NB4 (cell line): ENCODE results near the gene TAPBPL.

Experiments
- MYC ChIP-seq: IDR thresholded peaks from 2 replicates; pipeline ENCODE4 v1.6.1; 2011; ENCODE audit warnings: low read depth, low read length
- POLR2A ChIP-seq: IDR thresholded peaks from 2 replicates; pipeline ENCODE4 v1.6.1; 2011; ENCODE audit warnings: mild to moderate bottlenecking; ENCODE audit not compliant: insufficient read length; ENCODE audit errors: extremely low read depth
- TF ChIP-seq, protein P1 (sequence below): IDR thresholded peaks from one replicate; pipeline ENCODE4 v1.5.1; 2012; ENCODE audit warnings: low read depth, low read length
- TF ChIP-seq, protein P2 (sequence below): IDR thresholded peaks from 2 replicates; pipeline ENCODE4 v1.6.1; 2011; ENCODE audit warnings: low read depth, low read length

DNA sequence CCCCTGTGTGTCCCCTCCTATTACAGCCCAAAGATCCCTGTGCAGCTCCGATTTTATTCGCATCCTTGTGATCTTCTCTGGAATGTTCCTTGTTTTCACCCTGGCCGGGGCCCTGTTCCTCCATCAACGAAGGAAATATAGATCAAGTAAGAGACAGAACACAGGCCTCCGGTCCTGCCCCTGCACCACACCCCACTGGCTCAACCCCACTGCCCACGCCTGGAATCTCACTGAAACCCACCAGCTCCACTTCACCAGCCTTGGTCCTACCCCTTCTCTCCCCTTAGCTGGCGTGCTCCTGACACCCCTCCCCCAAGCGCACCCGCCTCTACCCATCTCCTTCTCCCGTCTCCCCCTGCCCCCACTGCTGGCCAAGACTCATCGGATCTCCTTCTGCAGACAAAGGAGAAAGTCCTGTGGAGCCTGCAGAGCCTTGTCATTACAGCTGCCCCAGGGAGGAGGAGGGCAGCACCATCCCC, 934 bp upstream of the TAPBPL start:
- TF ChIP-seq, protein P1, sequence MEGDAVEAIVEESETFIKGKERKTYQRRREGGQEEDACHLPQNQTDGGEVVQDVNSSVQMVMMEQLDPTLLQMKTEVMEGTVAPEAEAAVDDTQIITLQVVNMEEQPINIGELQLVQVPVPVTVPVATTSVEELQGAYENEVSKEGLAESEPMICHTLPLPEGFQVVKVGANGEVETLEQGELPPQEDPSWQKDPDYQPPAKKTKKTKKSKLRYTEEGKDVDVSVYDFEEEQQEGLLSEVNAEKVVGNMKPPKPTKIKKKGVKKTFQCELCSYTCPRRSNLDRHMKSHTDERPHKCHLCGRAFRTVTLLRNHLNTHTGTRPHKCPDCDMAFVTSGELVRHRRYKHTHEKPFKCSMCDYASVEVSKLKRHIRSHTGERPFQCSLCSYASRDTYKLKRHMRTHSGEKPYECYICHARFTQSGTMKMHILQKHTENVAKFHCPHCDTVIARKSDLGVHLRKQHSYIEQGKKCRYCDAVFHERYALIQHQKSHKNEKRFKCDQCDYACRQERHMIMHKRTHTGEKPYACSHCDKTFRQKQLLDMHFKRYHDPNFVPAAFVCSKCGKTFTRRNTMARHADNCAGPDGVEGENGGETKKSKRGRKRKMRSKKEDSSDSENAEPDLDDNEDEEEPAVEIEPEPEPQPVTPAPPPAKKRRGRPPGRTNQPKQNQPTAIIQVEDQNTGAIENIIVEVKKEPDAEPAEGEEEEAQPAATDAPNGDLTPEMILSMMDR: no peak
- TF ChIP-seq POLR2A: no peak
- TF ChIP-seq MYC: no peak
- TF ChIP-seq, protein P2, sequence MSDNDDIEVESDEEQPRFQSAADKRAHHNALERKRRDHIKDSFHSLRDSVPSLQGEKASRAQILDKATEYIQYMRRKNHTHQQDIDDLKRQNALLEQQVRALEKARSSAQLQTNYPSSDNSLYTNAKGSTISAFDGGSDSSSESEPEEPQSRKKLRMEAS: no peak
